Ramos (cell line): Measurements from ENCODE around the gene AUNIP.

Experiments used
- in situ Hi-C: fragments of 300-500 bp; cut with MboI; formaldehyde crosslinking; loops from one replicate; pipeline ENCODE4 v1.14.3; 2022; ENCODE audit warnings: low sequenced_read_pairs; ENCODE audit not compliant: unreplicated experiment

Gene AUNIP

DNA sequence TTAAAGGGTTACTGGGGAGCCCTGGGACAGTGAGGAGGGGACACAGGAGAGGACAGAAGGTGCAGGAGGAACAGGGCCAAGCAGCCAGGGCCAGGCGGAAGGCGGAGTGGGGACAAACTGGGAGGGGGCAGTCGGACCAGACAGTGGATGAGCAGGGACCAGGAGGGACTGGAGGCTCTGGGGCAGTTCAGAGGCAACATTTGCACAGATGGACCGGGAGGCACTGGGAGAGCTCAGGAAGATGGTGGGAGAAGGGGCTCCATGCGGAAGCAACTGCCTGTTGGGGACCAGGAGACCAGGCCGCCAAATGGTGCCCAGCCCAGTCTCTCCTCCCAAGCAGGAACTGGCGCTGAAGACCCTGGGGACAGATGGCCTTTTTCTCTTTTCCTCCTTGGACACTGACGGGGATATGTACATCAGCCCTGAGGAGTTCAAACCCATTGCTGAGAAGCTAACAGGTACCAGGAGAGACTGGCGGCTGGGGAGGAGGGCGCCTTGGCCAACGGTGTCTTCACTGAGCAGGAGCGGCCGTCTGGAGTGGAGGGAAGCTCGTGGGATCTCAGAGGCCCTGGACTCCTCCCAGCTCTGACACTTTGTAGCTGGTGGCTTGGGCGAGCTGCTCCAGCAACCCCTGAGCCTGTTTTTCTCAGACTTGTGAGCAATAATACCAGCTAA lies 58.4 kb downstream of the AUNIP start:
- in situ Hi-C loops: loop anchor here (25.0 kb wide), 1 partner anchor 389 kb away; the partner anchor contains the start of gene RHCE

DNA sequence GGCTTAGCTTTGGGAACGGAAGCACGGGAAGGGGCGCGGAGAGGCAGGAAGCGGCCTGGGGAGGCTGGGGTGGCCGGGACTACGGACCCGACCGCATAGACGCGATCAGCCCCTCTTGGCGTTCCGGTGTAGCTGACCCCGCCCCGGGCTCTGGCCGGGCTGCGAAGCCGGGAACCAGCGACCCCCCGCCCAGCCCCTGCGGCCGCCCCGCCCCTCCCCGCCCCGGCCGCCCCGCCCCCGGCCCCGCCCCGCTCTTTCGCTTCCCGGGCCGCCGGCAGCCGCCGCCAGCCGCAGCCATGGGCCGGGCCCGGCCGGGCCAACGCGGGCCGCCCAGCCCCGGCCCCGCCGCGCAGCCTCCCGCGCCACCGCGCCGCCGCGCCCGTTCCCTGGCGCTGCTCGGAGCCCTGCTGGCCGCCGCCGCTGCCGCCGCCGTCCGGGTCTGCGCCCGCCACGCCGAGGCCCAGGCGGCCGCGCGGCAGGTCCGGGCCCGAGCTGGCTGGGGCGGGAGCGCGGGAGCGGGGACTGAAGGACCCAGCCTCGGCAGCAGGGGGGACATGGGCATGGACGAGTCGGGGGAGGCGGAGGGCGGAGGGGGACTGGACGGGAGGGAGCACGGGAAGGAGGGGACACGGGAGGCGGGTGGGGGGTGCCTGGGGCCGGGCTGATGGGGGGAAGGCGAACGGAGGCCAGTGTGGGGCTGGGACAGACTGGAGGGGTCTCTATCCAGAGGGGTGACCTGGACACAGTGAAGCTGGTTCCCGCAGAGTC lies 59.1 kb downstream of the AUNIP start, which contains the start of gene SELENON:
Gene SELENON, plus strand, starts transcription at position 259 of the 768 bp plus-strand sequence. Its CDS starts 38 bp downstream, at position 297.
- in situ Hi-C loops: loop anchor here (10.0 to 25.0 kb wide), 3 partner anchors 275 to 515 kb away; partner anchors contain the start of gene RHCE

DNA sequence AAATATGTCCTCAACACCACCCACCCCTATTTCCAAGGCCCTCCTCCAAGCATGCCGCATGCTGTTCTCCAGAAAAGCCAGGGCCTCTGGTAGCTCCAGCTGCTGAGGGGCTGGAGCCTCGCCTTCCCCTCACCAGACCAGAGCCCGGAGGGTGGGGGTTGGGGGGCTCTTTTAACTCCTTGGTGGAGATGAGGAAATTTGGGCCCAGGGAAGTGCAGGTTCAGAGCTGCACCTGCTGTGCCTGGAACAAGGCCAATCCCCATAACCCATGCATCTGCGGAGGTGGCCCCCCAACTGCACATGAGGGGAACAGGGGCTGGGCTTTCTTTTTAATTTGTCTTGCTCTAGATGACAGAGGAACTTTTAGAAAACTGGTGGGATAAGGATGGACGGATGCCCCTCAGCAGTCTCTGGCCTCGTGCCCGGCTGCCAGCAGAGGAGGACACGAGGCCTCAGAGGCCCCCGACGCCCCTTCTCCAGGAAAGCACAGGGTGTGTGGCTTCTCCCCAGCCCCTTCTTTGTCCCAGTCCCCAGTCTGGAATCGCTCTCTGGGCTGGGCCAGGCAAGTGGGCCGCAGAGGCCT lies 59.8 kb downstream of the AUNIP start:
- in situ Hi-C loops: loop anchor here (10.0 kb wide), 2 partner anchors 275 to 515 kb away; no protein-coding TSS in a partner anchor

DNA sequence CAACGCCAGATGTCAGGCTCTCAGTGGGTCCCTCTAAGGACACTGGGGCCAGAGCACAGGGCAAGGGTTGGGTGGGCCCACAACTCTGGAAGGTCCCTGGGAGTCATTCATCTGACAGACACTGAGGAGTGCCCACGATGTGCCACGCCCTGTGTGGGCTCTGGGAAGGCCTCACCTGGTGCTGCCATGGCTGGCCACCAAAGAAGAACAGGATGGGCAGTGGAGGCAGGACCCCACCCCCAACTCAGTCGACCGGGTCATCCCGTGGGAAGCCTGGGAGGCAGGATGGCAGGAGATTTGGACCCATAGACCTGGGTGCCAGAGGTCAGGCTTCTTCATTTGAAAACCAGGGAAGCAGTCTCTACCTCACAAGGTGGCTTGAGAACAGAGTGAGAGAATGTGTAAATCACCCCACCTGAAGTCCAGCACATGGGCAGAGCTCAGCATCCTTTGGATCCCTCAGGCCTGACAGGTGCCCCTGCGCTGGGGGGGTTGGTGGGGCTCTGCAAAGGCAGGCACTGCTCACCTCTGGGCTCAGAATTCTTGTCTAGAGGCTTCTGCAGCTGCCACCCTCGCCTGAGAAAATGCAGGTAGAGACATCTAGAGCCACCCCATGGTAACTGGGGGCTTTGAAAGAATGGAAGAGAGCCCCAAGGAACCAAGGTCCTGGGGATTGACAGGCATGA lies 60.4 kb downstream of the AUNIP start:
- in situ Hi-C loops: loop anchor here (10.0 kb wide), 2 partner anchors 274 to 514 kb away; no protein-coding TSS in a partner anchor

DNA sequence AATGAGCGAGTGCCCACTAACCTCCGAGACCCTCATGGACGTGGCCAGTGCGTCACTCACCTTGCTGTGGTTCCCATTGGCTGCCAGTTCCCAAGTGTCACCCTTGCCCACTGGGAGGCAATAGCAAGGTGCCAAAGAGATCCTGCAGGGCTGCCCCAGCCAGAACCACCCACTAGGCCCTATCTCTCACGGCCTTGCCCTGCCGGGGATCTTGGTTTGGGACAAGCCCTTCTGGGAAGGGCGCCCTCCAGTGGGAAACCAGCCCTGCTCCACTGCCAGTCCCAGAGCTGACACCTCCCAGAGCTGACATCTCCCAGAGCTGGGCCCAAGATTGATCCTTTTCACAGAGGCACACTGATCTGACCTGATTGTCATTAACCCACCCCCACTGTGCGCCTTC lies 61.3 kb downstream of the AUNIP start:
- in situ Hi-C loops: loop anchor here (10.0 kb wide), 2 partner anchors 273 to 513 kb away; no protein-coding TSS in a partner anchor

DNA sequence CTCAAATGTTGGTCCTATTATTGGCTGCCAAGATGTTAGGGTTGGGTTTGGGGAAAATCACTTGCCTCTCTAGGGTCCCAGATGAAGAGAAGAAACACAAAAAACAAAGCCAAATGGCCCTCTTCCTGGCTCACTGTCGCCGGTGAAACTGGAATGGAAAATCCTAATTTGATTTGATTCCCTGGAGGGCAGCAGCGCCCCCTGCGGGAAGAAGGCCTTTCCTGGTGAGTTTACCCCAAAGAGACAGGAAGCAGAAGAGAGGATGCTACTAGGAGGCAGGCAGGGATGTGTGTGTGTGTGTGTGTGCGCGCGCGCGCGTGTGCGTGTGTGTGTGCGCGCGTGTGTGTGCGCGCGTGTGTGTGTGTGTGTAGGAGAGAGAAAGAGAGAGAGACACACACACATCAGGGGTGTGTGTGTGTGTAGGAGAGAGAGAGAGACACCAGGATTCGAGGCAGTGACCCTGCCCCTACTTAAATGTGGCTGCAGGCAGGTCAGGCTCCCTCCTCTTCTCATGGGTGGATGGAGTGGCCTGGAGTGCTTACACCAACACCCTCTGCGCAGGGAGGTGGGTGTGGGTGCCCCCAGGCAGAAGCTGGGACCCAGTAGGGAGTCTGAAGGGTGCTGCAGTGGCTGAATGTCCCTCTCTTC lies 62.3 kb downstream of the AUNIP start:
- in situ Hi-C loops: loop anchor here (10.0 kb wide), 2 partner anchors 272 to 512 kb away; no protein-coding TSS in a partner anchor

DNA sequence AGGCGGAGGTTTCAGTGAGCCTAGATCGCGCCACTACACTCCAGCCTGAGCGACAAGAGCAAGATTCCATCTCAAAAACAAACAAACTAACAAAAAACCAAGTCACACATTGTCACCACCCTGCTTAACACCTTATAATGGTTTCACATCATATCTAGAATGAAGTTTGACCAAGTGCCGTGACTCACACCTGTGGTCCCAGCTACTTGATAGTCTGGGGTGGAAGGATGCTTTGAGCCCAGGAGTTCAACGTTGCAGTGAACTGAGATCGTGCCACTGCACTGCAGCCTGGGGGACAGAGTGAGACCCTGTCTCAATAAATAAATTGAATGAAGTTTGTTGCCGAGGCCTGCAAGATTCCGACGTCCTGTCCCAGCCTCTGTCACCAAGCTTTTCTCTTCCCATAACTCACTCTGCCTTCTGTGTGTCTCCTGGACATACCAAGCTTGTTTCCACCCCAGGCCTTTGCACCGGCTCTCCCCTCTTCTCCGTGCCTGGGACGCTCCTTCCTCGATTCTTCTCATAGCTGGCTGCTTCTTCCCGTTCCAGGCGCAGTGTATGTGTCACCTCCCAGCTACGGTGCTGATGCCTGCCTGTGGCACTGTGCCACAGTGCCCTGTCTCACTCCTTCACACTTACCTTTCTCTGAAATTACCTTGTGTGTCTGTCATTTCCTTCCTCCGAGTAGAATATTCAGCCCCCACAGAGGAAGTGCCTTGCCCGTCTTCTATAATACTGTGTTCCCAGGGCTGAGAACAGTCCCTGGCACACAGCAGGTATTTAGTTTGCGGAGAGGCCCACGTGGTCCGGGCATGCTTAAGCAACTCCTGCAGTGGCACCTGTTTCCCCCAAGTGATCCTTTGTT lies 63.1 kb downstream of the AUNIP start:
- in situ Hi-C loops: loop anchor here (10.0 kb wide), 2 partner anchors 271 to 511 kb away; no protein-coding TSS in a partner anchor

DNA sequence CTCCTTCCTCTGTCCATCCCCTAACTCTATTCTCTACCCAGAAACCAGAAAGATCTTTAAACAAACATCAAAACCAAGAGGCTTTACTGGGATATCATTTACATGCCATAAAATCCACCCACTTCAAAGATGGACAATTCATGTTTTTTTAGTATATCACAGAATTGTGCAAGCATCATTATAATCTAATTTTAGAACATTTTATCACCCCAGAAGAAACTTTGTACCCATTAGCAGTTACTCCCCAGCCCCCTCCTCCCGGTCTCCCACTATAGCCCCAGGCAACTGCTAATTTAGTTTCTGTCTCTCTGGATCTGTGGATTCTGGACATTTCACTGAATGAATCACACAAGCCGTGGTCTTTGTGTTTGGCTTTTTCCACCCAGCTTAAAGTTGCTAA lies 64.0 kb downstream of the AUNIP start:
- in situ Hi-C loops: loop anchor here (10.0 kb wide), 2 partner anchors 270 to 510 kb away; no protein-coding TSS in a partner anchor

DNA sequence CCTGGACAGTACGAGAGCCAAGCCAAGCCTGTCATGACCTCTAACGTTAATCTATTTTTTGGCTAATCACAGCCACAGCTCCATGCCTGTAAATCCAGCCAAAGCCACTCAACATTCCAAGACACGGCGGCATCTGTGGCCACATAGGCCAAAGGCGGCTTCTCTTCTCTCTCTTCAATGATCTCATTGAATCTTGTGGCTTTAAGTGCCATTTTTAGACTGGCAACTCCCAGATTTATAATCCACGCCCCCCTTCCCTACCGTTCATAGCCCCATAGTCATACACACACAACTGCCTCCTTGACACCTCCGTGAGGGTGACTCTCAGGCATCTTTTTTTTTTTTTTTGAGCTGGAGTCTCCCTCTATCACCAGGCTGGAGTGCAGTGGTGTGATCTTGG lies 64.9 kb downstream of the AUNIP start:
- in situ Hi-C loops: loop anchor here (10.0 kb wide), 2 partner anchors 270 to 510 kb away; no protein-coding TSS in a partner anchor

DNA sequence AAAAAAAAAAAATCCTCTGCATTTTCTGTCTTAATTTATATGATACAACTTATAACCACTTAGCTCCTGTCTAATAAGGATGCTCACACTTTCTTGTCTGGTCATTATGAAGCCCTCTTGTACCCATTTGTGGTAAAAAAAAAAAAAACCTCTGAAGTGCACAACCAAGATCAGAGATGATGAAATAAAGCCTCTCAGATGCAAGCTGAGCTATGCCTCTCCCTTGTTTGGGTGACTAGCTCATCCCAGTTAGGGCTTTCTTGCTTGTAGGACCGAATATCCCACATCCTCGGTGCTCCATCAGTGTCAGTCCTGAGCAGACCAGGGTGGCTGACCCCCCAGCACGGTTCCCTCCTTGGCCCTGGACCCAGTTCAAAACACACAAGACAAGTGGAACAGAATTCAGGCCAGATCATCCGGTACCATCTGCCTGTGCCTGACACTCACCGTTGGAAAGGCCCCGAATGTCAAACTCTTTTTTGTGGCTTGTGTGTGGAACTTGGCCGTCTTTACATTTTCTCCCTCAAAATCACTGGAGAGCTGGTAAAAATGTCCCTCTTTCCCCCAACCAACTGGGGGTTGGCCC lies 65.6 kb downstream of the AUNIP start:
- in situ Hi-C loops: loop anchor here (10.0 kb wide), 2 partner anchors 269 to 509 kb away; no protein-coding TSS in a partner anchor

DNA sequence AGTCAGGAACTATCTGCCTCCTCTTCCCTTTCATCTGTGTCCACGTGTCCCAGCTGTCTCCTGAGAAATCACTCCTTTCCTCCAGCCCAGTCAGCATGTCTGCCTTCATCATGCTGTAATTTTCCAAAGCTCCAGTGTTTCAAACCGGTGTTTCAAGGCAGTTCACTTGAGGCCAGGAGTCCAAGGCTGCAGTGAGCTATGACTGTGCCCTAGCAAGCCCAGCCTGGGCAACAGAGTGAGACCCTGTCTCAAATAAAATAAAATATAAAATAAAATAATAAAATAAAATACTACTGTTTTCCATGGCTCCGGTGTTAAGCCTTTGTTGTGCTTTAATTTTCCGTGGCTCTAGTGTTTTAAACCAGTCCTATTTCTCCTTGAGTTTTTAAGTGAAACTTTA lies 67.1 kb downstream of the AUNIP start:
- in situ Hi-C loops: loop anchor here (10.0 kb wide), 2 partner anchors 267 to 507 kb away; no protein-coding TSS in a partner anchor

DNA sequence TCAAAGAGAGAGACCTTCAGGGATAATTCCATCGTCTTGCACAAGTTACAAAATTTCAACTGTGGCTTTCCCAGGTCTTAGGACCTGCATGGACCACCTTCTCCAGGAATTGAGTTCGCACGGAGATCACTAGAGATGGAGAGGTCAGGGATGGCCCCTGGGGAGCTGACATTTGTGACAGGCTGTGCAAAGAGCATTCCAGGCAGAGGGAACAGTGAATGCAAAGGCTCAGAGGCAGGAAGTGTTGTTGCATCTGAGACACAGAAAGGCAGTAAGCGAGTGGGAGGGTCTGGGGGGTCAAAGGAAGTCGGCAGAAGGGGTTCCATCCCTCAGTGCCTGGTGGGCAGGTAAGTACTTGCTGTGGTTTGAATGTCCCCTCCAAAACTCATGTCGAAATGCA lies 68.8 kb downstream of the AUNIP start:
- in situ Hi-C loops: loop anchor here (10.0 kb wide), 2 partner anchors 266 to 506 kb away; no protein-coding TSS in a partner anchor

DNA sequence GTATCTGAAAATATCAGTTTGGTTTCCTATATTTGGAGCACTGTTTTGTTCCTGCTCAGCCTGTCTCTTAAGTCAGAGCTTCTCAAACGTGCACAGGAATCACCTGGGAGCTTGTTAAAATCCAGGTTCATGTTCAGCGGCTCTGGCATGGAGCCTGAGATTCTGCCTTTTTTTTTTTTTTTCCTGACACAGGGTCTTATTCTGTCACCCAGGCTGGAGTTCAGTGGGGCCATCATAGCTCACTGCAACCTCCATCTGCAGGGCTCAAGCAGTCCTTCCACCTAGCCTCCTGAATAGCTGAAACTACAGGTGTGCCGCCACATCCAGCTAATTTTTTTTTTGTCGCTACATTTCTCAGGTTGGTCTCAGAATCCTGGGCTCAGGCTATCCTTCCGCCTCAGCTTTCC lies 71.5 kb downstream of the AUNIP start:
- in situ Hi-C loops: no loop called here

DNA sequence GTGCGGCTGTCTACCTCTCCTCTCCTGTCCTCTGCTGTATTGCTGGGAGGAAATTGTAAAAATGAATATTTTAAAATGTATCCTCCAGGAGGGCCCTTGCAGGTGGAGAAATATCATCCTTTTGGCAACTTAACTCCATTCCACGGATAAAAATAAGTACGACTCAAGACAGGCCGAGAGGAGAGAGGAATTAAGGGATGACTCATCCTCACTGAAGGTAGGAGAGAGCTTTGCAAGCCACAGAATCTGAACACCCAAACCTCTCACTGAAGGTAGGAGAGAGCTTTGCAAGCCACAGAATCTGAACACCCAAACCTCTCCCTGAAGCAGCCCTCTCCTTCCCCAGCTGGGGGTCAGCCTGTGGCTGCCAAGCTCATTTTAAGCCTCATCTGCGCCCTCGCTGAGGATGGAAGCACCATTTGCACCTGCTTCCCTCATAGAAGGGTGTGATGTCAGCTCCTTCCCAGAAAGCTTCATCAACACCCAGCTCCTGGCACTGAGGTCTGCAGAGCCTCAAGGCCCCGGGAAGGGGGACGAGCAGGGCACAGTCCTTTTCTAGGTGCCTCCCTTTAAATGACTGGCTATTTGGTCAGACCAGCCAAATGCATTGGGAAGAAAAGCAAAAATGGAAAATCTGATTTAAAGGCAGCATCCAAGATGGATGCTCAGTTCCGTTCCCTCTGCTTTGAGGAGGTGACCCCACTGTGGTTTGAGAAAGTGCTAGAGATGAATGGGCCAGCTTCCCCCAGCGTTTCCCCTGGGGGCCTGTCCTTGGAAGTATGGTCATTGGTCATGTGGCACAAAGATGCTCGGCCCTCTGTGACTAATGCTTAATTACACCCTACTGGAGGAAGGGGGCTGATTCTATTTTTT lies 72.1 kb downstream of the AUNIP start:
- in situ Hi-C loops: no loop called here

DNA sequence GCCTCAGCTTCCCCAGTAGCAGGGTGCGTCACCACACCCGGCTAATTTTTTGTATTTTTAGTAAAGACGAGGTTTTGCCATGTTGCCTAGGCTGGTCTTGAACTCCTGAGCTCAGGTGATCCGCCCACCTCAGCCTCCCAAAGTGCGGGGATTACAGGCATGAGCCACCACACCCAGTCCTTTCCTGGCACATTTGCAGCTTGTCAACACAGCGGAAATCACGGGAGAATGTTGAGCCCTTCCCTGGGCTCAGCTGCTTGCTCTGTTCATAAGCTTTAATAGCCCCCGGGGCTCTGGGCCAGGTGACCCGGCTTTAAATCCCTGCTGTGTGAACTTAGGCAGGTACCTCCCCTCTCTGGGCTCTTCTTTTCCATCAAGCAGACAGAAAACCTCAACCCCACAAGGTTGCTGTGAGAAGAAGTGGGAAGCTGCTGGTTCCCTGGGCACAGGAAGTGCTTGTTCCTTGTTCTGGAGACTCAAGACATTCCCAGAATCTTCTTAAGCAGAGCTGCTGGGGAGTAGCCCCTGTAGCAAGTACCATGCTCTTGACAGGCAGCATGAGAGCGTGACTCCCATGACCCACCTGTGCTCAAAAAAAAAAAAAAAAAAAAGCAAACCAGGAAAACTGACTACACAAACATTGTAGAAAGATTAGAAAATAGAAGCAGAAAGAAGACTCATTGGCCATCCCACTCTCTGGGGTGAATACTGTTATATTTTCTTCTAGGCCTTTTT lies 73.8 kb downstream of the AUNIP start:
- in situ Hi-C loops: no loop called here

DNA sequence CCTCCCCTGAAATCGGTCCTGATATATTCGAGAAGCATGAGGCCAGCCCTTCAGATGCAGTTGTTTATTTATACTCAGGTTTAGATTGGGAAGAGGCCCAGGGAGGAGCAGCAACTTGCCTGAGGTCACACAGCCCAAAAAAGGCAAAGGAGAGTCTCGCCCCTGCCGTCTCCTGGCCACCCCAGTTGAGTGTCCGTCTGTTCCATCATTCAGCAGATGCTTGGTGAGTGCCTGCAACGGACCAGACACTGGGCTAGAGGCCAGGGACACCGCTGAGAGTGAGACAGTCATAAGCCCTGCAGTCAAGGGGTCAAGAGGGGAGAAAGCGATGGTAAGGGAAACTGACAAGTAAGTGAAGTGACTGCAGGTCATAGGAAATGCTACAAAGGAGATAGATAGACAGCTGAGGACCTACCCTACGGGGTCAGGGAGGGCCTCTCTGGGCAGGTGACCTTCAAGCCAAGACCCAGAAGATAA lies 74.6 kb downstream of the AUNIP start:
- in situ Hi-C loops: no loop called here
